GM18507 (cell line): Measurements from ENCODE around the gene AGBL1.

Experiments
- DNase-seq: peaks from one replicate; pipeline ENCODE4 v3.0.0; 2011; ENCODE audit warnings: low read depth; ENCODE audit not compliant: insufficient read length; ENCODE audit errors: extremely low spot score
- FAIRE-seq: peaks from 2 replicates; lab custom pipeline; 2011; peaks lifted over from hg19 to GRCh38; lab: Jason Lieb, UNC

Gene AGBL1

DNA sequence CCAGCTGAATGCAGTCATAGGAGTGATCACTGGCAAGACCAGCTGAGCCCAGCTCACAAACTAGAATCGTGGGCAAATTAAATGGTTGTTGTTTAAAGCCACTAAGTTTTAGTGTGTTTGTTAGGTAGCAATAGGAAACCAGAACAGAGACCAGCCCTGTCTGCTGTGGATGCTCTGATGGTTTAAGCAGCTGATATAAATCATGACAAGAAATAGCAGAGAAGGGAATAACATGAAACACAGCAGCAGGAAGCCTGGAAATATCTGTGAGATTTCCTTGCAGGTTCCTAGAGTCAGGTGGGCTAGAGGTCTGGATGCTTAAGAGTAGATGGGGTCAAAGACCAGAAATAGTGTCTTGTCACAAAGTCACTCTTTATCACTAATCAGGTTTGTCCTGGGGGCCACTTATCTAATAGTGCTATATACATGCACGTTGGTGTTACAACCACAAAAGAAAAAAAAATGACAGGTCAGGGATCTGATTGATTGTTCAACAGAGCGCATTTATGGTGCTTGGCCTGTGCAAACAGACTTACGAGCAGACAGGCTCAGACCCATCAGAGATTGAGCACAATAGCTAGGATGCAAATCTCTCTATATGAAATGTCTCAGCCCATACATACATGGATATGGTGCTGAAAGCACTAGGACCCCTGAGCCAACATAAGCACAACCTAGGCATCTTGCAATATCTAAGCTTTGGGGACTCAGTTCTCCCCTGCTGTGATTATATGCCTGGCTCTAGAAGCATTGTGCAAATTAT is 967.7 kb downstream of the AGBL1 start:
- FAIRE-seq, result no peak
- no peak for DNase-seq
